ENCODE measurements around the gene ABCD4.

DNA sequence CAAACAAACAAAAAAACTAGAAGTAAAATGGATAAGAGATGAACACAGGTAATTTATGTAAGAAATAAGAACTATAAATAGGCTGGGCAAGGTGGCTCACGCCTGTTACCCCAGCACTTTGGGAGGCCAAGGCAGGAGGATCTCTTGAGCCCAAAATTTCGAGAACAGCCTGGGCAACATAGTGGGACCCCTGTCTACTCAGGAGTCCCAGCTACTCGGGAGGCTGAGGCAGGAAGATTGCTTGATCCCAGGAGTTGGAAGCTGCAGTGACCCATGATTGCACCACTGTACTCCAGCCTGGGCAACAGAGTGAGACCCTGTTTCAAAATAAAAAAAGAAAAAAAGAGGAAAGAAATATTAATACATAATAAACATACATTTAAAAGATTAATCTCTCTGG is 22.7 kb upstream of the ABCD4 start:
- no peak for TF ChIP-seq CTCF (IDR thresholded peaks at IDR 0.05; ENCODE audit: low read depth, low read length, missing input control)
- TF ChIP-seq, protein P1, sequence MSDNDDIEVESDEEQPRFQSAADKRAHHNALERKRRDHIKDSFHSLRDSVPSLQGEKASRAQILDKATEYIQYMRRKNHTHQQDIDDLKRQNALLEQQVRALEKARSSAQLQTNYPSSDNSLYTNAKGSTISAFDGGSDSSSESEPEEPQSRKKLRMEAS (IDR thresholded peaks at IDR 0.05), result no peak
- no peak for TF ChIP-seq FOXA1 (IDR thresholded peaks at IDR 0.05)
- TF ChIP-seq SP1 (IDR thresholded peaks at IDR 0.05), result no peak

Data from liver (tissue), 3 donors.